Measurements from ENCODE around the gene GPBP1. TPM values are rescaled to one million over a fixed set of nuclear protein-coding genes. Genes with fewer than 3 reads are reported as not detected.
"Not testable (repeated sequence)": the region's sequence is repeated elsewhere in the genome, so short reads cannot be mapped to it uniquely, and the experiment has no call there.

GPBP1 gene
- 42.8 and 55.1 TPM in 2 replicates for total RNA-seq (2014; rRNA removed; shearing (Covaris generic); ENCODE audit: low replicate concordance)

GRCh38 chr5:57173319-57174127 is at the start of gene GPBP1:
Gene GPBP1 (plus strand): TSS chr5:57174059. CDS start chr5:57214131, 40,072 bp downstream.
- peak; percentile 98 for DNase-seq (ENCODE audit: low read depth)
- in situ Hi-C loops (cut with HindIII; ENCODE audit: low pct_unique_long_range_greater_than_20kb, low sequenced_read_pairs), result no loop called here

- in situ Hi-C loops (cut with HindIII; ENCODE audit: low pct_unique_long_range_greater_than_20kb, low sequenced_read_pairs), result no loop called here
- no peak for DNase-seq (ENCODE audit: low read depth)
Measured at GRCh38 chr5:57128325-57128724, 45.5 kb upstream of the GPBP1 start.

GRCh38 chr5:57133574-57133973 is 40.3 kb upstream of the GPBP1 start:
- in situ Hi-C loops (cut with HindIII; ENCODE audit: low pct_unique_long_range_greater_than_20kb, low sequenced_read_pairs), result no loop called here
- DNase-seq (ENCODE audit: low read depth), result no peak

- in situ Hi-C loops (cut with HindIII; ENCODE audit: low pct_unique_long_range_greater_than_20kb, low sequenced_read_pairs), result no loop called here
- no peak for DNase-seq (ENCODE audit: low read depth)
Measured at GRCh38 chr5:57137401-57137800, 36.5 kb upstream of the GPBP1 start.

- in situ Hi-C loops (cut with HindIII; ENCODE audit: low pct_unique_long_range_greater_than_20kb, low sequenced_read_pairs), result no loop called here
Measured at GRCh38 chr5:57152316-57152715, 21.5 kb upstream of the GPBP1 start.

GRCh38 chr5:57155033-57155432 is 18.8 kb upstream of the GPBP1 start:
- in situ Hi-C loops (cut with HindIII; ENCODE audit: low pct_unique_long_range_greater_than_20kb, low sequenced_read_pairs), result no loop called here
- no peak for DNase-seq (ENCODE audit: low read depth)

More at GRCh38 chr5:57152316-57152715, 21.5 kb upstream of the GPBP1 start:
- DNase-seq (ENCODE audit: low read depth), result no peak

- in situ Hi-C loops (cut with HindIII; ENCODE audit: low pct_unique_long_range_greater_than_20kb, low sequenced_read_pairs), result no loop called here
- DNase-seq (ENCODE audit: low read depth), result no peak
Measured at GRCh38 chr5:57157131-57157530, 16.7 kb upstream of the GPBP1 start.

- DNase-seq (ENCODE audit: low read depth), result no peak
- in situ Hi-C loops (cut with HindIII; ENCODE audit: low pct_unique_long_range_greater_than_20kb, low sequenced_read_pairs), result no loop called here
Measured at GRCh38 chr5:57157666-57158065, 16.2 kb upstream of the GPBP1 start.

- in situ Hi-C loops (cut with HindIII; ENCODE audit: low pct_unique_long_range_greater_than_20kb, low sequenced_read_pairs), result no loop called here
- DNase-seq (ENCODE audit: low read depth), result no peak
Measured at GRCh38 chr5:57163553-57164006, 10.3 kb upstream of the GPBP1 start.

GRCh38 chr5:57164124-57164523 is 9.7 kb upstream of the GPBP1 start:
- in situ Hi-C loops (cut with HindIII; ENCODE audit: low pct_unique_long_range_greater_than_20kb, low sequenced_read_pairs), result no loop called here
- DNase-seq (ENCODE audit: low read depth), result no peak

GRCh38 chr5:57165171-57165570 is 8.7 kb upstream of the GPBP1 start:
- in situ Hi-C loops (cut with HindIII; ENCODE audit: low pct_unique_long_range_greater_than_20kb, low sequenced_read_pairs), result not testable (repeated sequence)

GRCh38 chr5:57166276-57166675 is 7.6 kb upstream of the GPBP1 start:
- DNase-seq (ENCODE audit: low read depth), result no peak
- in situ Hi-C loops (cut with HindIII; ENCODE audit: low pct_unique_long_range_greater_than_20kb, low sequenced_read_pairs), result no loop called here

More at GRCh38 chr5:57165171-57165570, 8.7 kb upstream of the GPBP1 start:
- DNase-seq (ENCODE audit: low read depth), result not testable (repeated sequence)

- no peak for DNase-seq (ENCODE audit: low read depth)
- in situ Hi-C loops (cut with HindIII; ENCODE audit: low pct_unique_long_range_greater_than_20kb, low sequenced_read_pairs), result no loop called here
Measured at GRCh38 chr5:57167201-57167600, 6.7 kb upstream of the GPBP1 start.

- in situ Hi-C loops (cut with HindIII; ENCODE audit: low pct_unique_long_range_greater_than_20kb, low sequenced_read_pairs); DNase-seq (ENCODE audit: low read depth): not testable (repeated sequence)
Measured at GRCh38 chr5:57170116-57170515, 3.7 kb upstream of the GPBP1 start.

- in situ Hi-C loops (cut with HindIII; ENCODE audit: low pct_unique_long_range_greater_than_20kb, low sequenced_read_pairs), result no loop called here
- peak; percentile 73 for DNase-seq (ENCODE audit: low read depth)
Measured at GRCh38 chr5:57171816-57172465, 1.9 kb upstream of the GPBP1 start.

GRCh38 chr5:57172466-57173318 is 1.2 kb upstream of the GPBP1 start:
- in situ Hi-C loops (cut with HindIII; ENCODE audit: low pct_unique_long_range_greater_than_20kb, low sequenced_read_pairs), result no loop called here
- DNase-seq (ENCODE audit: low read depth), result peak; percentile 59

- DNase-seq (ENCODE audit: low read depth), result peak; percentile 44
- in situ Hi-C loops (cut with HindIII; ENCODE audit: low pct_unique_long_range_greater_than_20kb, low sequenced_read_pairs), result no loop called here
Measured at GRCh38 chr5:57174128-57174889, 450 bp downstream of the GPBP1 start.
